Activated naive CD4-positive, alpha-beta T cell treated with anti-CD3 and anti-CD28 coated beads, Interleukin-2, amount 50 U/mL, for 16 hours (primary cell): ENCODE data around the gene PIN4.
A peak's percentile ranks its signal among the peaks of the same experiment; 100 is the strongest.
"Not testable (repeated sequence)": the region's sequence is repeated elsewhere in the genome, so short reads cannot be mapped to it uniquely, and the experiment has no call there.

ENCODE experiments used
- DNase-seq: peaks from one replicate; pipeline ENCODE4 v3.0.0-alpha.2; 2020

Gene PIN4

GRCh38 chrX:72181178-72182125, at the start of gene PIN4:
Gene PIN4 (plus strand): TSS chrX:72181757. CDS start chrX:72181786, 29 bp downstream.
- peak; percentile 84 for DNase-seq

GRCh38 chrX:72132456-72132855, 49.1 kb upstream of the PIN4 start:
- DNase-seq, result no peak

- DNase-seq, result no peak
These were observed 47.6 kb upstream of the PIN4 start for GRCh38 chrX:72133851-72134546.

GRCh38 chrX:72137846-72138495, 43.6 kb upstream of the PIN4 start:
- no peak for DNase-seq

- DNase-seq, result no peak
These were observed 42.0 kb upstream of the PIN4 start for GRCh38 chrX:72139538-72139937.

- DNase-seq, result no peak
These were observed 40.1 kb upstream of the PIN4 start for GRCh38 chrX:72141372-72142004.

GRCh38 chrX:72142094-72142793, 39.3 kb upstream of the PIN4 start:
- no peak for DNase-seq

- DNase-seq, result no peak
These were observed 38.6 kb upstream of the PIN4 start for GRCh38 chrX:72142794-72143608.

GRCh38 chrX:72143609-72143907, 38.0 kb upstream of the PIN4 start:
- no peak for DNase-seq

GRCh38 chrX:72145181-72145580, 36.4 kb upstream of the PIN4 start:
- no peak for DNase-seq

- DNase-seq, result no peak
These were observed 35.0 kb upstream of the PIN4 start for GRCh38 chrX:72146527-72146926.

GRCh38 chrX:72158773-72159172, 22.8 kb upstream of the PIN4 start:
- DNase-seq, result no peak

GRCh38 chrX:72159769-72160168, 21.8 kb upstream of the PIN4 start:
- no peak for DNase-seq

- DNase-seq, result no peak
These were observed 16.0 kb upstream of the PIN4 start for GRCh38 chrX:72165551-72165950.

- DNase-seq, result peak; percentile 17
These were observed 12.4 kb upstream of the PIN4 start for GRCh38 chrX:72169008-72169728.

- not testable (repeated sequence) for DNase-seq
These were observed 5.3 kb upstream of the PIN4 start for GRCh38 chrX:72176289-72176688.

GRCh38 chrX:72176981-72177380, 4.6 kb upstream of the PIN4 start:
- no peak for DNase-seq

GRCh38 chrX:72180539-72180938, 1.0 kb upstream of the PIN4 start:
- no peak for DNase-seq

GRCh38 chrX:72182924-72183323, 1.4 kb downstream of the PIN4 start:
- DNase-seq, result no peak

GRCh38 chrX:72201836-72202536, 20.4 kb downstream of the PIN4 start:
- DNase-seq, result no peak
